Neuronal stem cell (in vitro differentiated cells): ENCODE results near the gene FBXO44.

ENCODE experiments used
- DNase-seq: peaks from one replicate; pipeline ENCODE4 v3.0.0-alpha.2; 2013; ENCODE audit warnings: low spot score
- H2AFZ ChIP-seq: one replicate; pipeline ENCODE4 v1.6.1; 2013; ENCODE audit warnings: mild to moderate bottlenecking, low read length, inconsistent platforms
- H2AK5ac ChIP-seq: 2 replicates; pipeline ENCODE4 v1.6.1; 2013; ENCODE audit warnings: low read depth, mild to moderate bottlenecking, inconsistent platforms, low read length, moderate library complexity, mixed read lengths
- H2BK120ac ChIP-seq: 2 replicates; pipeline ENCODE4 v1.6.1; 2013; ENCODE audit warnings: low read depth, mild to moderate bottlenecking, inconsistent platforms, low read length, moderate library complexity, mixed read lengths
- H2BK12ac ChIP-seq: one replicate; pipeline ENCODE4 v1.6.1; 2013; ENCODE audit warnings: low read length, inconsistent platforms
- H2BK15ac ChIP-seq: 2 replicates; pipeline ENCODE4 v1.6.1; 2013; ENCODE audit warnings: mild to moderate bottlenecking, low read length, inconsistent platforms, mixed read lengths
- H2BK5ac ChIP-seq: one replicate; pipeline ENCODE4 v1.6.1; 2013; ENCODE audit warnings: inconsistent platforms, mild to moderate bottlenecking, low read length, moderate library complexity
- H3K14ac ChIP-seq: one replicate; pipeline ENCODE4 v1.6.1; 2013; ENCODE audit warnings: low read length, inconsistent platforms
- H3K18ac ChIP-seq: 2 replicates; pipeline ENCODE4 v1.6.1; 2013; ENCODE audit warnings: low read length, inconsistent platforms
- H3K23ac ChIP-seq: 2 replicates; pipeline ENCODE4 v1.6.1; 2013; ENCODE audit warnings: low read depth, mild to moderate bottlenecking, mixed read lengths, low read length, inconsistent platforms; ENCODE audit not compliant: poor library complexity
- H3K27ac ChIP-seq: replicated peaks from 3 replicates; pipeline ENCODE4 v1.5.1; 2013; ENCODE audit warnings: low read length, inconsistent platforms
- H3K27me3 ChIP-seq, 3 experiments: 2 replicates each; pipeline ENCODE4 v1.6.1; 2013; ENCODE audit warnings: low read length in 3 of 3, mild to moderate bottlenecking in 2 of 3, inconsistent platforms in 1 of 3, low read depth in 1 of 3, mixed read lengths in 1 of 3, moderate library complexity in 1 of 3; ENCODE audit not compliant: control insufficient read depth in 3 of 3, insufficient read depth in 3 of 3
- H3K36me3 ChIP-seq, 2 donors: replicated peaks in 1 of 2; 2 replicates each; pipeline ENCODE4 v1.6.1; 2013; ENCODE audit warnings: low read length in 2 of 2; ENCODE audit not compliant: control insufficient read depth in 2 of 2, insufficient read depth in 2 of 2
- H3K4ac ChIP-seq: 2 replicates; pipeline ENCODE4 v1.6.1; 2013; ENCODE audit warnings: inconsistent platforms, mild to moderate bottlenecking, low read length, moderate library complexity
- H3K4me1 ChIP-seq, 2 donors: 1 replicate in 1 of 2; 2 replicates in 1 of 2; pipeline ENCODE4 v1.6.1; 2013; ENCODE audit warnings: low read length in 2 of 2, low read depth in 1 of 2; ENCODE audit not compliant: control insufficient read depth in 2 of 2, insufficient read depth in 1 of 2
- H3K4me2 ChIP-seq: one replicate; pipeline ENCODE4 v1.6.1; 2013; ENCODE audit warnings: mild to moderate bottlenecking, low read length, inconsistent platforms; ENCODE audit not compliant: insufficient read depth, poor library complexity, severe bottlenecking
- H3K4me3 ChIP-seq, 2 donors: 2 replicates each; pipeline ENCODE4 v1.5.1; 2013; ENCODE audit warnings: low read length in 2 of 2, mild to moderate bottlenecking in 2 of 2, inconsistent platforms in 1 of 2, moderate library complexity in 1 of 2
- H3K79me1 ChIP-seq: one replicate; pipeline ENCODE4 v1.6.1; 2013; ENCODE audit warnings: low read depth, mild to moderate bottlenecking, inconsistent platforms, low read length, moderate library complexity
- H3K9ac ChIP-seq: one replicate; pipeline ENCODE4 v1.6.1; 2013; ENCODE audit warnings: mild to moderate bottlenecking, low read depth, low read length, inconsistent platforms; ENCODE audit not compliant: poor library complexity
- H3K9me3 ChIP-seq, 2 donors: replicated peaks in 1 of 2; 2 replicates each; pipeline versions ENCODE3 to v1.6.1; 2013; ENCODE audit warnings: low read length in 2 of 2, mild to moderate bottlenecking in 2 of 2, inconsistent platforms in 1 of 2, low read depth in 1 of 2, mixed read lengths in 1 of 2, moderate library complexity in 1 of 2; ENCODE audit not compliant: control insufficient read depth in 2 of 2, insufficient read depth in 1 of 2
- H4K8ac ChIP-seq: one replicate; pipeline ENCODE4 v1.6.1; 2013; ENCODE audit warnings: low read depth, mild to moderate bottlenecking, inconsistent platforms, low read length, moderate library complexity
- H4K91ac ChIP-seq: one replicate; pipeline ENCODE4 v1.6.1; 2013; ENCODE audit warnings: low read length, low read depth, mild to moderate bottlenecking, inconsistent platforms; ENCODE audit not compliant: poor library complexity
- WGBS, 2 donors: extraction: QIAGEN DNeasy Blood & Tissue Kit; methylation state at CpG; one replicate each; pipeline ENCODE4 v1.1.7; 2013; ENCODE audit warnings: missing lambda C conversion rate in 2 of 2, mixed read lengths in 1 of 2; ENCODE audit not compliant: insufficient read length in 2 of 2, insufficient replicate concordance in 1 of 2; ENCODE audit errors: extremely low coverage in 2 of 2; 5-methylcytosine and 5-hydroxymethylcytosine counted together

Gene FBXO44

DNA sequence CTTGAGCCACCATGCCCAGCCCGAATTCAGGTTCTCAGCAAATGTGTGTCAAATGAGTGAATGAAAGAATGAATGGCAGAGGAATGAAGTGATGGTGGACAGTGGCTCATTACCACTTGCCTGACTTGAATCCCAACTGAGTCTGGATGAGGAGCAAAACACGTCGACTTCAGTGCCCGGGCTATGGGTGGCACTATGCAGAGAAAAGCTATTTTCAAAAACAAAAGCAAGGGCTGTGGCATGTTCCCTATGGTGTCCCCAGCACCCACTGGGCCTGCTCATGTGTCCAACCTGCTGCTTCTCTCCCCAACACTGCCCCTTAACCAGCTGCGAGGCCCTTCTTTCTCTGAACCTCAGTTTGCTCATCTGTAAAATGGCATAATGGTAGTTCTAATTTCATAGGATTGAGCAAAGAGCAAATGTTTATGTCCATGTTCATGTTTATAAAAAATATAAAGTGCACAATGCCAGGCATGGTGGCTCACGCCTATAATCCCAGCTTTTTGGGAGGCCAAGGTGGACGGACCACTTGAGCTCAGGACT lies 30.6 kb downstream of the FBXO44 start:
- Histone ChIP-seq H2AFZ (no peak overlapping the region), H3K9ac (no peak overlapping the region), H3K23ac (no peak overlapping the region), H2AK5ac (no peak overlapping the region), H3K4me1 (peaks cover 17 to 27% of the 10 kb centered on the region in 2 donors), H3K79me1 (peaks cover 6% of the 10 kb centered on the region), H4K91ac (no peak overlapping the region), H3K27ac (no peak overlapping the region), H2BK120ac (no peak overlapping the region), H3K4ac (no peak overlapping the region), H3K27me3 (no peaks in the 10 kb centered on the region), H3K9me3 (no peaks in the 10 kb centered on the region), H3K4me3 (no peak overlapping the region), H2BK12ac (no peak overlapping the region), H3K18ac (no peak overlapping the region), H3K14ac (no peak overlapping the region), H2BK15ac (no peak overlapping the region), H3K4me2 (no peak overlapping the region), H4K8ac (no peak overlapping the region), H2BK5ac (no peak overlapping the region), H3K36me3 (peaks cover 0 to 14% of the 10 kb centered on the region in 2 donors)
- WGBS, 2 donors = no CpG with 5 or more reads among the region's 7 CpGs
- no peak for DNase-seq

DNA sequence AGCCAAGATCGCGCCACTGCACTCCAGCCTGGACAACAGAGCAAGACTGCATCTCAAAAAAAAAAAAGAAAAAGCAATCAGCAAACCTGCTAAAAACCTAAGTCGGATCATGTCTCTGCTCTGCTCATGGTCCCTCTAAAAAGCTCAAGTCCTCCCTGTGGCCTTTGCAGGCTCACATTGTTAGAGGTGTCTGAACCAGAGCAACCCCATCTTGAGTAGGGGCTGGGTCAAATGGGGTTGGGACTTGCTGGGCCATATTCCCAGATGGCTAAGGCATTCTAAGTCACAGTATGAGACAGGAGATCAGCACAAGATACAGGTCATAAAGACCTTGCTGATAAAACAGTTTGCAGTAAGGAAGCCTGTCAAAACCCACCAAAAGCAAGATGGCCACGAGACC lies 33.8 kb downstream of the FBXO44 start:
- Histone ChIP-seq H2BK5ac (no peak overlapping the region), H3K9ac (no peak overlapping the region), H3K14ac (no peak overlapping the region), H2AK5ac (no peak overlapping the region), H2BK120ac (no peak overlapping the region), H3K23ac (no peak overlapping the region), H3K4me2 (no peak overlapping the region), H4K91ac (no peak overlapping the region), H3K36me3 (peaks cover 0 to 14% of the 10 kb centered on the region in 2 donors), H3K4ac (no peak overlapping the region), H2BK15ac (no peak overlapping the region), H3K4me1 (peaks cover 17 to 22% of the 10 kb centered on the region in 2 donors), H3K4me3 (no peak overlapping the region), H3K18ac (peak overlapping the region; percentile 3), H3K27me3 (peaks cover 0 to 8% (median 0%) of the 10 kb centered on the region in 3 experiments), H3K9me3 (no peaks in the 10 kb centered on the region), H3K79me1 (no peaks in the 10 kb centered on the region), H2BK12ac (no peak overlapping the region), H2AFZ (no peak overlapping the region), H4K8ac (no peak overlapping the region), H3K27ac (no peak overlapping the region)
- no peak for DNase-seq
- no CpG with 5 or more reads among the region's 4 CpGs for WGBS, 2 donors

- peak overlapping the region; percentile 69 to 95 for H3K4me3 ChIP-seq
- H2AFZ ChIP-seq = peak overlapping the region; percentile 80
- peak overlapping the region; percentile 32 for H3K23ac ChIP-seq
- H2BK5ac ChIP-seq = peak overlapping the region; percentile 50
- peak overlapping the region; percentile 100 for H2BK120ac ChIP-seq
- H3K9ac ChIP-seq = peak overlapping the region; percentile 88
- peaks cover 0 to 13% of the 10 kb centered on the region in 2 donors for H3K36me3 ChIP-seq
- H3K27me3 ChIP-seq = peaks cover 0 to 12% (median 0%) of the 10 kb centered on the region in 3 experiments
- peak overlapping the region; percentile 89 for H2AK5ac ChIP-seq
- H3K4me2 ChIP-seq = peak overlapping the region; percentile 92
- H3K79me1 ChIP-seq = no peaks in the 10 kb centered on the region
- H4K91ac ChIP-seq = peak overlapping the region; percentile 79
- no peak overlapping the region for H4K8ac ChIP-seq
- H3K4ac ChIP-seq = peak overlapping the region; percentile 98
- peak overlapping the region; percentile 94 for H3K14ac ChIP-seq
- no peak for DNase-seq
- peak overlapping the region; percentile 84 for H2BK15ac ChIP-seq
- no peaks in the 10 kb centered on the region for H3K9me3 ChIP-seq
- whole genome bisulfite sequencing, 2 donors = no CpG with 5 or more reads among the region's 64 CpGs
- peak overlapping the region; percentile 2 for H2BK12ac ChIP-seq
- peak overlapping the region; percentile 99 for H3K18ac ChIP-seq
- H3K4me1 ChIP-seq = peaks cover 22 to 26% of the 10 kb centered on the region in 2 donors
- H3K27ac ChIP-seq = peak overlapping the region; percentile 43
These were observed 36.0 kb downstream of the FBXO44 start for GRCh38 chr1:11690397-11691301.
